ENCODE measurements around the gene TINCR.

TINCR gene

DNA sequence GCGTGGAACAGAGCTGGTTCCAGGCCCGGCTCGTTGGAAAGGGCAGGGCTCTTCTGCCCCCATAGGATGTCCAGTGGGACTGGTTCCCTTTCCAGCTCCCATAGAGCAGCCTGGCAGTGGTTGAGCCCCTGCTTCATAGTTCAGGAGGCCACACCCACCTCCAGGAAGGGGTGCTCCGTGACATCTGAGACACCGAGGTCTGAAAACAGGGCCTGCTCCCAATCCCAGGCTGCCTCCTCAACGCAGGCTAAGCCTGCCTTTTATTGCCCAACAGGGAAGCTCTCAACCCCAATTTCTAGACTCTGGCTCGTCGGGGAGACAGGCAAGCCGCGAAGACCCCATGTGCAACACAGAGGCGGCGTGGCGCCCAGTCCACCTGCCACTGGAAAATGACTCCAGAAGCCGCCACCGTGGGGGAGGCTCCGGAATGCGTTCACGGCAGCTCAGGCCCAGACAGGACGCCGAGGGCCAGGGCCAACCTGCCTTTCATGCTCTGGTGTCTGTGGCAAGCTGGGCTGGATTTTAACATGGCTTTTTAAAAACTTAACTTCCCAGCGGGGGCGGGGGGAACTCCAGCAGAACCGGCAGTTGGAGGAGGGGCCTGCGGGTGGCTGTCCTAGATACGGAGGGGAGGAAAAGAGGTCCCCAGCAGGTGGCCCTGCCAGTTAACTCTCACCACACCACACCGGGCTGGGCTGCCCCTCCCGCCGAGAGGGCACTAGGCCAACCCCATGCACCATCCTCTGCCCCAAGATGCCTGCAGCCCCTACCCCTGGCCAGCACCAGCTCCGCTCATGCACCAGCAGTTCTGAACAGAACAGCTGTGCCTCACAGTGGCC lies 17.9 kb upstream of the TINCR start:
- in situ Hi-C loops (cut with HindIII; ENCODE audit: low sequenced_read_pairs) = no loop called here
- H3K4me3 ChIP-seq (ENCODE audit: low read depth, low read length) = no peak overlapping the region
- TF ChIP-seq, protein P1, sequence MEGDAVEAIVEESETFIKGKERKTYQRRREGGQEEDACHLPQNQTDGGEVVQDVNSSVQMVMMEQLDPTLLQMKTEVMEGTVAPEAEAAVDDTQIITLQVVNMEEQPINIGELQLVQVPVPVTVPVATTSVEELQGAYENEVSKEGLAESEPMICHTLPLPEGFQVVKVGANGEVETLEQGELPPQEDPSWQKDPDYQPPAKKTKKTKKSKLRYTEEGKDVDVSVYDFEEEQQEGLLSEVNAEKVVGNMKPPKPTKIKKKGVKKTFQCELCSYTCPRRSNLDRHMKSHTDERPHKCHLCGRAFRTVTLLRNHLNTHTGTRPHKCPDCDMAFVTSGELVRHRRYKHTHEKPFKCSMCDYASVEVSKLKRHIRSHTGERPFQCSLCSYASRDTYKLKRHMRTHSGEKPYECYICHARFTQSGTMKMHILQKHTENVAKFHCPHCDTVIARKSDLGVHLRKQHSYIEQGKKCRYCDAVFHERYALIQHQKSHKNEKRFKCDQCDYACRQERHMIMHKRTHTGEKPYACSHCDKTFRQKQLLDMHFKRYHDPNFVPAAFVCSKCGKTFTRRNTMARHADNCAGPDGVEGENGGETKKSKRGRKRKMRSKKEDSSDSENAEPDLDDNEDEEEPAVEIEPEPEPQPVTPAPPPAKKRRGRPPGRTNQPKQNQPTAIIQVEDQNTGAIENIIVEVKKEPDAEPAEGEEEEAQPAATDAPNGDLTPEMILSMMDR (IDR thresholded peaks at IDR 0.05; ENCODE audit: low read depth, low read length) = no peak

DNA sequence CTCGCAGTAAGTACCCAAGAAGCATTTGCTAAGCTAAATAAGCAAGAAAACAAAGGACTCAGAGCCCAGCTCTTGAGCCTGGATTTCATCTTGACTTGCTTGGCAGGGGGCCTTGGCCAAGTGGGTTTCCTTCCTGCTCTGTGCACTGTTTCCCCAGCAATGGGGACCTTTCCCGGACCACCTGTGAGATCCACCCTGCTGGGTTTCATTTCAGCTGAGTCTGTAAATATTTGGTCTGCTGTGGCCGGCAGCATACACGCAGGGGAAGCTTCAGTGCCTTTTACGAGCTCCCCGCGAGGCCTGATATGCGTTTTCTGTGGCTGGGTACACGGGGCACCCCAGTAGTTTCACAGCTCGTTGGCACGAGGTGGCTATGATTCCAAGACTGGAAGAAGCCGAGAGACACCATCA lies 12.4 kb upstream of the TINCR start:
- peak; percentile 50 for DNase-seq (ENCODE audit: low read depth, low spot score)
- TF ChIP-seq, protein P1 (IDR thresholded peaks at IDR 0.05; ENCODE audit: low read depth, low read length) = no peak
- in situ Hi-C loops (cut with HindIII; ENCODE audit: low sequenced_read_pairs) = no loop called here
- no peak overlapping the region for H3K4me3 ChIP-seq (ENCODE audit: low read depth, low read length)

More for the DNA sequence above, 17.9 kb upstream of the TINCR start:
- peak; percentile 33 for DNase-seq (ENCODE audit: low read depth, low spot score)

DNA sequence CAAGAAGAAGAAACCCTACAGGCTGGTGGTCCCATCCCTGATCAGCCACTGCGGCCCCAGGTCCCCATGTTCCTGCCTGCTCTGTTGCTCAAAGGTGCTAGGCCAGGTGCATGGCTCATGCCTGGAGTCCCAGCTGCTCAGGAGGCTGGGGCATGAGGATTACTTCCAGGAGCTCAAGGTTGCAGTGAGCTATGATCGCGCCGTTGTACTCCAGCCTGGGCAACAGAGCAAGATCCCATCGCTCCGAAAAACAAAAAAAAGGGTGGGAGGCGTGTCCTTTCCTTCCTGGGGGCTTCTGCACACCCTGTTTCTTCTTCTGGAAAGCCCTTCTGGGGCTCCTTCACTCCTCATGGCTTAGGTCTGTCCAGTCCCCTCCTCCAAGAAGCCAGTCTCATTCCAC lies 11.9 kb upstream of the TINCR start:
- no peak overlapping the region for H3K4me3 ChIP-seq (ENCODE audit: low read depth, low read length)
- DNase-seq (ENCODE audit: low read depth, low spot score) = no peak
- TF ChIP-seq, protein P1 (IDR thresholded peaks at IDR 0.05; ENCODE audit: low read depth, low read length) = no peak
- in situ Hi-C loops (cut with HindIII; ENCODE audit: low sequenced_read_pairs) = no loop called here

DNA sequence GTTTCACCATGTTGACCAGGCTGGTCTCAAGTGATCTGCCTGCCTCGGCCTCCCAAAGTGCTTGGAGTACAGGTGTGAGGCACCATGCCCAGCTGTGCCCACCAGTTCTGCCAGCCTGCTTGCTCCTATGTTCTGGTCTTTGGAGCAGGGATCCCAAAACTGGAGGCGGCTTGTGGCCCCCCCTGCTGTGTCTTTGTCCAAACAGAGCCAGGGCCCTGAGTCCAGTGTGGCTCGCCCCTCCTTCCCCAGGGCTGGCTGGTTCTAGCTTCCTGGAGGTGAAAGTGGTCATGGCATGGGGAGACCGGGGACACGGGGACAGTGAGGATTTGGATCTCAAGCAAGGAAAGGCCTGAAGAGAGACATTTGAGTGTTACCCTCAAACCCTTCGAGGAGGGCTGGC lies 11.5 kb upstream of the TINCR start:
- TF ChIP-seq, protein P1 (IDR thresholded peaks at IDR 0.05; ENCODE audit: low read depth, low read length) = no peak
- no peak overlapping the region for H3K4me3 ChIP-seq (ENCODE audit: low read depth, low read length)
- DNase-seq (ENCODE audit: low read depth, low spot score) = no peak
- in situ Hi-C loops (cut with HindIII; ENCODE audit: low sequenced_read_pairs) = no loop called here

DNA sequence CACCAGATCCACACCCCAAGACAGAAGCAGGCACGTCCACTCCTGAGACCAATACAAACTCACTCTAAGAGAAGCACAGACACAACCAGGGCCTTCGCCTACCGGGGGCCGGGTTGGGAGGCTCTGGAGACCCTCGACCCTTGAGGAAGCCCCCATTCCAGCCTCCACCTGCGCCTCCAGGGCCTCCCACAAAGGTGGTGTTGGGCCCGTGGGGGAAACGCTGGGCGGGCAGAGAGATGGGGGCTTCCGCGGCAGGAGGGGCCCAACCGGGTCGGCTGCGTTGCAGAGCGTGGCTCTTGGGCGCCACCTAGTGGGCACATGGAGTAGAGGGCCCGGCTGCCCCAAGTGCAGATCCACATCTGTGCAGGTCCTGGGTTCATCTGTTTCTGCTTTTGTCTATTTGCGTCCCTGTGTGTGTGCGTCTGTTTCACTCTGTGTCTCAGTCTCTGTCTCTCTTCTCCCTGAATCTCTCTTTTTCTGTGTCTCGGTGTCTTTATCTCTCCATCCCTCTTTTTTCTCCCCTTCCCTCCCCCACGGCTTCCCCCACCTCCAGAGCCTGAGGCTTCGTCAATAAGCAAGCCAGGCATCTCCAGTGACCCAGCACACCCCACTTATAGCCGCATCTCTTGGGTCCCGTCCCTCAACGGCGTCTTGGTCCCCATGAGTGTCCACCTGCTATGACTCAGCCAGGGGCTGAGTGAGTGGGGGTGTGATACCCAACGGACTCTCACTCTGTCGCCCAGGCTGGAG lies 10.5 kb upstream of the TINCR start:
- no peak overlapping the region for H3K4me3 ChIP-seq (ENCODE audit: low read depth, low read length)
- TF ChIP-seq, protein P1 (IDR thresholded peaks at IDR 0.05; ENCODE audit: low read depth, low read length) = peak; percentile 96
- in situ Hi-C loops (cut with HindIII; ENCODE audit: low sequenced_read_pairs) = no loop called here
- DNase-seq (ENCODE audit: low read depth, low spot score) = no peak

DNA sequence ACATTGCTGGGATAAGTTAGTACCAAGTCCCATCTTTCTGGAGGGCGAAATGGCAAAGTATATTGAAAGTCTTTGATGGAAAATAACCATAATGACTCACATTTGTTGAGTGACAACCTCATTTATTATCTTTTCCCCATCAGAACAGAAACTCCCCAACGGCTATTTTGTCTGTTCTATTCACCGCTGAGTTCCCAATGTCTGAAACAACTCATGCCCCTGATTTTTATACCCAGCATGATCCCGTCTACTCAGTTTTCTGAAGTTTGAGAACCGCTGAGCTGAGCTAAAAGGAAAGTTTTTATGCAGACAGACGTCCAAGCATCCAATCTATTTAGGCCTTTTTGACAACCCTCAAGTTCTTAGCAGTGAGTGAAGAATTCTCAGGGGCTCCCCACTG lies 7.8 kb upstream of the TINCR start:
- TF ChIP-seq, protein P1 (IDR thresholded peaks at IDR 0.05; ENCODE audit: low read depth, low read length) = no peak
- no peak for DNase-seq (ENCODE audit: low read depth, low spot score)
- in situ Hi-C loops (cut with HindIII; ENCODE audit: low sequenced_read_pairs) = no loop called here
- H3K4me3 ChIP-seq (ENCODE audit: low read depth, low read length) = no peak overlapping the region

Data from astrocyte of the spinal cord (primary cell).